Measurements from ENCODE around the gene PRSS2.

Gene PRSS2

GRCh38 chr7:142795339-142795863 lies 24.6 kb downstream of the PRSS2 start:
- H3K27me3 ChIP-seq, result peaks cover 42% of the 10 kb centered on the region
- TF ChIP-seq CTCF (IDR thresholded peaks at IDR 0.05; ENCODE audit: low read depth, low read length), result no peak

GRCh38 chr7:142796001-142796500 lies 25.3 kb downstream of the PRSS2 start:
- no peak overlapping the region for H3K4me3 ChIP-seq (ENCODE audit: low read depth, low read length)
- no peak for DNase-seq
- no peaks in the 10 kb centered on the region; the same call in 1 of the 2 replicates for H3K4me1 ChIP-seq
- H3K9me3 ChIP-seq, result no peaks in the 10 kb centered on the region
- H3K27me3 ChIP-seq, result peaks cover 43% of the 10 kb centered on the region
- H3K36me3 ChIP-seq, result no peaks in the 10 kb centered on the region
- TF ChIP-seq CTCF (IDR thresholded peaks at IDR 0.05; ENCODE audit: low read depth, low read length), result no peak

More at GRCh38 chr7:142795339-142795863, 24.6 kb downstream of the PRSS2 start:
- Histone ChIP-seq H3K4me3 (ENCODE audit: low read depth, low read length) (no peak overlapping the region), H3K9me3 (no peaks in the 10 kb centered on the region), H3K36me3 (no peaks in the 10 kb centered on the region), H3K4me1 (no peaks in the 10 kb centered on the region; the same call in 1 of the 2 replicates)
- no peak for DNase-seq

- TF ChIP-seq CTCF (IDR thresholded peaks at IDR 0.05; ENCODE audit: low read depth, low read length), result no peak
These were observed 26.0 kb downstream of the PRSS2 start for GRCh38 chr7:142796501-142797390.

GRCh38 chr7:142797391-142798377 lies 26.9 kb downstream of the PRSS2 start:
- no peak for TF ChIP-seq CTCF (IDR thresholded peaks at IDR 0.05; ENCODE audit: low read depth, low read length)
- H3K9me3 ChIP-seq, result no peaks in the 10 kb centered on the region
- peaks cover 43% of the 10 kb centered on the region for H3K27me3 ChIP-seq
- DNase-seq, result no peak
- H3K4me3 ChIP-seq (ENCODE audit: low read depth, low read length), result no peak overlapping the region
- H3K36me3 ChIP-seq, result no peaks in the 10 kb centered on the region
- H3K4me1 ChIP-seq, result no peaks in the 10 kb centered on the region; the same call in 1 of the 2 replicates

More at GRCh38 chr7:142796501-142797390, 26.0 kb downstream of the PRSS2 start:
- no peak for DNase-seq
- H3K9me3 ChIP-seq, result no peaks in the 10 kb centered on the region
- no peak overlapping the region for H3K4me3 ChIP-seq (ENCODE audit: low read depth, low read length)
- peaks cover 43% of the 10 kb centered on the region for H3K27me3 ChIP-seq
- H3K36me3 ChIP-seq, result no peaks in the 10 kb centered on the region
- H3K4me1 ChIP-seq, result no peaks in the 10 kb centered on the region; the same call in 1 of the 2 replicates

GRCh38 chr7:142798451-142799436 lies 28.0 kb downstream of the PRSS2 start:
- no peak overlapping the region for H3K4me3 ChIP-seq (ENCODE audit: low read depth, low read length)
- H3K9me3 ChIP-seq, result no peaks in the 10 kb centered on the region
- DNase-seq, result no peak
- H3K4me1 ChIP-seq, result no peaks in the 10 kb centered on the region; the same call in 1 of the 2 replicates
- peaks cover 43% of the 10 kb centered on the region for H3K27me3 ChIP-seq
- no peak for TF ChIP-seq CTCF (IDR thresholded peaks at IDR 0.05; ENCODE audit: low read depth, low read length)
- no peaks in the 10 kb centered on the region for H3K36me3 ChIP-seq
